Panc1 (cell line): Measurements from ENCODE around the gene ZSCAN26. TPM values are rescaled to one million over a fixed set of nuclear protein-coding genes. Genes with fewer than 3 reads are reported as not detected.
"Not testable (repeated sequence)": the region's sequence is repeated elsewhere in the genome, so short reads cannot be mapped to it uniquely, and the experiment has no call there.

ENCODE experiments used
- ATAC-seq: fragments of 200-7000 bp; cut with Tn5 transposase; 2 replicates; pipeline ENCODE4 v1.9.1; 2020; ENCODE audit warnings: mild to moderate bottlenecking, moderate library complexity
- BruUV-seq: library from RNA; stranded (reverse); fragments of 400-500 nt; replicated peaks from 2 replicates; lab custom pipeline; 2021; lab: Mats Ljungman, UMichigan
- CTCF ChIA-PET: fragments of 300-600 bp; sonication (Branson Sonifier 250); formaldehyde crosslinking; loops from one replicate; lab custom pipeline; 2022; ENCODE audit warnings: antibody characterized with exemption; lab: Charles Lee
- POLR2A ChIA-PET: fragments of 300-600 bp; sonication (Branson Sonifier 250); formaldehyde crosslinking; loops from one replicate; lab custom pipeline; 2022; ENCODE audit warnings: antibody characterized with exemption; lab: Charles Lee
- DNase-seq: peaks from one replicate; pipeline ENCODE4 v3.0.0-alpha.2; 2010; ENCODE audit warnings: low read depth, low spot score
- H3K27ac ChIP-seq: 2 replicates; pipeline ENCODE4 v1.5.1; 2011; ENCODE audit warnings: mild to moderate bottlenecking, low read length, inconsistent platforms
- H3K27me3 ChIP-seq: fragments of 200-500 bp; sonication (Bioruptor generic); 2 replicates; pipeline ENCODE4 v1.6.0; 2014; ENCODE audit warnings: low read length, inconsistent platforms; ENCODE audit not compliant: control insufficient read depth, insufficient read depth
- H3K36me3 ChIP-seq: fragments of 200-500 bp; sonication (Bioruptor generic); 2 replicates; pipeline ENCODE4 v1.5.1; 2014; ENCODE audit warnings: inconsistent platforms, mild to moderate bottlenecking, low read length, moderate library complexity; ENCODE audit not compliant: control insufficient read depth, insufficient read depth
- H3K4me1 ChIP-seq: 2 replicates; pipeline ENCODE4 v1.5.1; 2011; ENCODE audit warnings: inconsistent platforms, mild to moderate bottlenecking, low read length, moderate library complexity; ENCODE audit not compliant: control insufficient read depth, insufficient read depth
- H3K4me3 ChIP-seq, 2 experiments: 2 replicates each; pipeline ENCODE4 v1.5.1; 2011 to 2012; ENCODE audit warnings: low read depth in 2 of 2, low read length in 2 of 2, mild to moderate bottlenecking in 2 of 2, inconsistent platforms in 1 of 2, moderate library complexity in 1 of 2
- H3K9me3 ChIP-seq: fragments of 200-500 bp; sonication (Bioruptor generic); 2 replicates; pipeline ENCODE4 v1.5.1; 2014; ENCODE audit warnings: low read depth, mild to moderate bottlenecking, inconsistent platforms, low read length, moderate library complexity; ENCODE audit not compliant: control insufficient read depth, insufficient read depth
- POLR2AphosphoS5 ChIP-seq: IDR thresholded peaks from 2 replicates; pipeline ENCODE4 v1.6.1; 2012; ENCODE audit warnings: mild to moderate bottlenecking, low read depth, low read length, moderate library complexity
- SIN3A ChIP-seq: IDR thresholded peaks from 2 replicates; pipeline ENCODE4 v1.6.1; 2012; ENCODE audit warnings: low read depth, mild to moderate bottlenecking, low read length, moderate library complexity, borderline replicate concordance; ENCODE audit not compliant: insufficient read depth
- TCF7L2 ChIP-seq: IDR thresholded peaks from 2 replicates; pipeline ENCODE4 v1.6.1; 2011; ENCODE audit warnings: mild to moderate bottlenecking, low read depth, low read length, inconsistent platforms
- in situ Hi-C: cut with HindIII; loops from 2 replicates; pipeline ENCODE4 v1.10.0; 2016; ENCODE audit warnings: low sequenced_read_pairs, low pct_unique_long_range_greater_than_20kb
- intact Hi-C: fragments of 100-400 bp; cut with micrococcal nuclease; formaldehyde crosslinking; loops from one replicate; pipeline ENCODE4 v1.10.0; 2022; ENCODE audit not compliant: unreplicated experiment
- total RNA-seq: library from RNA; stranded (reverse); gene quantifications from one replicate; pipeline ENCODE4 v1.2.1, GENCODE V29; 2021; ENCODE audit not compliant: unreplicated experiment
- TF ChIP-seq, protein P1 (sequence below), 2 experiments: IDR thresholded peaks; 2 replicates each; pipeline ENCODE4 v1.6.1; 2011 to 2012; ENCODE audit warnings: low read depth in 2 of 2, control low read depth in 1 of 2, low read length in 1 of 2, mild to moderate bottlenecking in 1 of 2, moderate library complexity in 1 of 2; ENCODE audit not compliant: insufficient read depth in 1 of 2
- TF ChIP-seq, protein P2 (sequence below): fragments of 450-650 bp; IDR thresholded peaks from 2 replicates; pipeline ENCODE4 v1.5.1; 2017; ENCODE audit warnings: mild to moderate bottlenecking

The ZSCAN26 gene
- total RNA-seq, 1 experiment from 2014 or later: 6.6 TPM

DNA sequence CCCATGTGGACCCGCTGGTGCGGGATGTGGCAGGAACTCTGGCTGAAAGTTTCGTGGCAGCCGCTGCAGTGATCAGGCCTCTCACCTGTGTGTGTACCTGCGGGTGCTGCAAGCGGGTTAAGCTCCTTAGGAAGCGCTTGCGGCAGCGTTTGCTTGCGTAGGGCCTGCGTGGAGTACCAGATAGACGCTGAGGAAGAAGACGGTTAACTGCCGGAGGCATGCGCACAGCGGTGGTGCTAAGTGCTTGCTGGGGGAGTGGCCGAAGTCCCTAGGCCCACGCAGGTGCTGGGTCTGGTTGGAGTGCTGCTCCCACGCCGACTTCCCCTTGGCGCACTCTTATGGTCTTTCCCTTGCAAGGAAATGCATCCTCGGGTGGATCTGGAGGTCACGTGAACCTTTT lies 46.0 kb downstream of the ZSCAN26 start:
- no TSS peak for BruUV-seq
- Histone ChIP-seq H3K36me3 (no peaks in the 10 kb centered on the region), H3K4me1 (no peaks in the 10 kb centered on the region), H3K27ac (no peak overlapping the region), H3K9me3 (no peaks in the 10 kb centered on the region), H3K27me3 (no peaks in the 10 kb centered on the region), H3K4me3 (no peak overlapping the region)
- no peak for TF ChIP-seq POLR2AphosphoS5
- TF ChIP-seq TCF7L2: no peak
- TF ChIP-seq, protein P1, sequence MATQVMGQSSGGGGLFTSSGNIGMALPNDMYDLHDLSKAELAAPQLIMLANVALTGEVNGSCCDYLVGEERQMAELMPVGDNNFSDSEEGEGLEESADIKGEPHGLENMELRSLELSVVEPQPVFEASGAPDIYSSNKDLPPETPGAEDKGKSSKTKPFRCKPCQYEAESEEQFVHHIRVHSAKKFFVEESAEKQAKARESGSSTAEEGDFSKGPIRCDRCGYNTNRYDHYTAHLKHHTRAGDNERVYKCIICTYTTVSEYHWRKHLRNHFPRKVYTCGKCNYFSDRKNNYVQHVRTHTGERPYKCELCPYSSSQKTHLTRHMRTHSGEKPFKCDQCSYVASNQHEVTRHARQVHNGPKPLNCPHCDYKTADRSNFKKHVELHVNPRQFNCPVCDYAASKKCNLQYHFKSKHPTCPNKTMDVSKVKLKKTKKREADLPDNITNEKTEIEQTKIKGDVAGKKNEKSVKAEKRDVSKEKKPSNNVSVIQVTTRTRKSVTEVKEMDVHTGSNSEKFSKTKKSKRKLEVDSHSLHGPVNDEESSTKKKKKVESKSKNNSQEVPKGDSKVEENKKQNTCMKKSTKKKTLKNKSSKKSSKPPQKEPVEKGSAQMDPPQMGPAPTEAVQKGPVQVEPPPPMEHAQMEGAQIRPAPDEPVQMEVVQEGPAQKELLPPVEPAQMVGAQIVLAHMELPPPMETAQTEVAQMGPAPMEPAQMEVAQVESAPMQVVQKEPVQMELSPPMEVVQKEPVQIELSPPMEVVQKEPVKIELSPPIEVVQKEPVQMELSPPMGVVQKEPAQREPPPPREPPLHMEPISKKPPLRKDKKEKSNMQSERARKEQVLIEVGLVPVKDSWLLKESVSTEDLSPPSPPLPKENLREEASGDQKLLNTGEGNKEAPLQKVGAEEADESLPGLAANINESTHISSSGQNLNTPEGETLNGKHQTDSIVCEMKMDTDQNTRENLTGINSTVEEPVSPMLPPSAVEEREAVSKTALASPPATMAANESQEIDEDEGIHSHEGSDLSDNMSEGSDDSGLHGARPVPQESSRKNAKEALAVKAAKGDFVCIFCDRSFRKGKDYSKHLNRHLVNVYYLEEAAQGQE (IDR thresholded peaks at IDR 0.05; ENCODE audit: insufficient read depth in 1 of 2, low read depth in 2 of 2, low read length in 1 of 2): no peak
- TF ChIP-seq SIN3A: no peak
- TF ChIP-seq, protein P2, sequence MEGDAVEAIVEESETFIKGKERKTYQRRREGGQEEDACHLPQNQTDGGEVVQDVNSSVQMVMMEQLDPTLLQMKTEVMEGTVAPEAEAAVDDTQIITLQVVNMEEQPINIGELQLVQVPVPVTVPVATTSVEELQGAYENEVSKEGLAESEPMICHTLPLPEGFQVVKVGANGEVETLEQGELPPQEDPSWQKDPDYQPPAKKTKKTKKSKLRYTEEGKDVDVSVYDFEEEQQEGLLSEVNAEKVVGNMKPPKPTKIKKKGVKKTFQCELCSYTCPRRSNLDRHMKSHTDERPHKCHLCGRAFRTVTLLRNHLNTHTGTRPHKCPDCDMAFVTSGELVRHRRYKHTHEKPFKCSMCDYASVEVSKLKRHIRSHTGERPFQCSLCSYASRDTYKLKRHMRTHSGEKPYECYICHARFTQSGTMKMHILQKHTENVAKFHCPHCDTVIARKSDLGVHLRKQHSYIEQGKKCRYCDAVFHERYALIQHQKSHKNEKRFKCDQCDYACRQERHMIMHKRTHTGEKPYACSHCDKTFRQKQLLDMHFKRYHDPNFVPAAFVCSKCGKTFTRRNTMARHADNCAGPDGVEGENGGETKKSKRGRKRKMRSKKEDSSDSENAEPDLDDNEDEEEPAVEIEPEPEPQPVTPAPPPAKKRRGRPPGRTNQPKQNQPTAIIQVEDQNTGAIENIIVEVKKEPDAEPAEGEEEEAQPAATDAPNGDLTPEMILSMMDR: no peak
- POLR2A ChIA-PET: no interaction called here
- intact Hi-C loops: no loop called here
- CTCF ChIA-PET: no interaction called here
- no peak for ATAC-seq
- in situ Hi-C loops: no loop called here
- DNase-seq: no peak

DNA sequence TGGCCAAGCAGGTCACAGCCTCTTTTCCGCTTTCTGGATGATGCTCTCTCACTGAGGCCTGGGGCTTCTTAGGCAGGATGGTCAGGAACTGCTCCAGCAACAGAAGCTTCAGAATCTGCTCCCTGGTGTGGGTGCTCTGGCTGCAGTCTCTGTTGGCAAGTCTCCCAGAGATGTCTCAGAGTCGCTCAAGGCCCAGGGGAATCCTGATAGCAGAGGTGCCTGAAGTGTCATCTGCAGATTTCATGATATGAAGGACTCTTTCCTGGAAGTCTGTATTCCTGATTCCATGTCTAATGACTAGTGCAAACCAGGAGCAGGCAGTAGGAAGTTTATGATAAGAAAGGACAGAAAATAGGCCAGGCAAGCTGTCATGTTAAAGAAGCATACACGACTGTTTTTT lies 48.7 kb downstream of the ZSCAN26 start:
- CTCF ChIA-PET: no interaction called here
- no peaks in the 10 kb centered on the region for H3K36me3 ChIP-seq
- H3K4me3 ChIP-seq: no peak overlapping the region
- no TSS peak for BruUV-seq
- POLR2A ChIA-PET: no interaction called here
- ATAC-seq: no peak
- intact Hi-C loops (no loop called here), in situ Hi-C loops (no loop called here)
- no peak for TF ChIP-seq POLR2AphosphoS5
- no peak for TF ChIP-seq SIN3A
- no peak for TF ChIP-seq TCF7L2
- TF ChIP-seq, protein P2: no peak
- TF ChIP-seq, protein P1 (IDR thresholded peaks at IDR 0.05; ENCODE audit: insufficient read depth in 1 of 2, low read depth in 2 of 2, low read length in 1 of 2): no peak
- no peak for DNase-seq
- no peaks in the 10 kb centered on the region; the same call in 1 of the 2 replicates for H3K4me1 ChIP-seq
- no peaks in the 10 kb centered on the region; the same call in 1 of the 2 replicates for H3K9me3 ChIP-seq
- no peak overlapping the region for H3K27ac ChIP-seq
- no peaks in the 10 kb centered on the region for H3K27me3 ChIP-seq

DNA sequence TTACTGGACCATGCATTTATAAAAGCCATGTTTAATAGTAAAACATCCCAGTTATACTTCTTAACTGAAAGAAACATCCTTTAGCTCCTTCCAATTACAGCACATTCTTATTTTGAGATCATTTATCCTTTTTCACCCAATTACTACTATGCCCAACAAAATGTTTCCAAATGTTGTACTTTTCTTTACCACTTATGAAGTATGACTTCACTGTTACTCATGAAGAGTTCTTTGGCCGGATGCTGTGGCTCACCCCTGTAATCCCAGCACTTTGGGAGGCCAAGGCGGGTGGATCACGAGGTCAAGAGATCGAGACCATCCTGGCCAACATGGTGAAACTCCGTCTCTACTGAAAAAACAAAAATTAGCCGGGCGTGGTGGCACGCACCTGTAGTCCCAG lies 50.9 kb downstream of the ZSCAN26 start:
- ATAC-seq, H3K36me3 ChIP-seq, H3K4me1 ChIP-seq, POLR2A ChIA-PET, CTCF ChIA-PET, DNase-seq, intact Hi-C loops, BruUV-seq, H3K27ac ChIP-seq, in situ Hi-C loops, H3K9me3 ChIP-seq, H3K4me3 ChIP-seq, H3K27me3 ChIP-seq: not testable (repeated sequence)
